GM12874 (cell line): ENCODE measurements around the gene ENDOV.

Source experiments
- CTCF ChIP-seq: IDR thresholded peaks from 2 replicates; pipeline ENCODE4 v1.5.1; 2011; ENCODE audit warnings: low read depth, mild to moderate bottlenecking, control low read depth, low read length, moderate library complexity; ENCODE audit not compliant: insufficient read depth

The ENDOV gene

GRCh38 chr17:80426671-80427326, 11.8 kb downstream of the ENDOV start:
- TF ChIP-seq CTCF = peak; percentile 98

GRCh38 chr17:80427366-80428282, 12.7 kb downstream of the ENDOV start:
- no peak for TF ChIP-seq CTCF

GRCh38 chr17:80428363-80428762, 13.4 kb downstream of the ENDOV start:
- no peak for TF ChIP-seq CTCF

- no peak for TF ChIP-seq CTCF
These were observed 13.8 kb downstream of the ENDOV start for GRCh38 chr17:80428796-80429195.

GRCh38 chr17:80429356-80430275, 14.6 kb downstream of the ENDOV start:
- TF ChIP-seq CTCF = no peak

- no peak for TF ChIP-seq CTCF
These were observed 15.7 kb downstream of the ENDOV start for GRCh38 chr17:80430446-80431245.
